Measurements from ENCODE around the gene LRRC47. TPM values are rescaled to one million over a fixed set of nuclear protein-coding genes. Genes with fewer than 3 reads are reported as not detected.
A peak's percentile ranks its signal among the peaks of the same experiment; 100 is the strongest.

The LRRC47 gene
- total and polyA plus RNA-seq, 2 of the 8 experiments (the other 6 are each of a cell fraction or from before 2014, with no cell fraction given) = 38.3 to 82.4 TPM

DNA sequence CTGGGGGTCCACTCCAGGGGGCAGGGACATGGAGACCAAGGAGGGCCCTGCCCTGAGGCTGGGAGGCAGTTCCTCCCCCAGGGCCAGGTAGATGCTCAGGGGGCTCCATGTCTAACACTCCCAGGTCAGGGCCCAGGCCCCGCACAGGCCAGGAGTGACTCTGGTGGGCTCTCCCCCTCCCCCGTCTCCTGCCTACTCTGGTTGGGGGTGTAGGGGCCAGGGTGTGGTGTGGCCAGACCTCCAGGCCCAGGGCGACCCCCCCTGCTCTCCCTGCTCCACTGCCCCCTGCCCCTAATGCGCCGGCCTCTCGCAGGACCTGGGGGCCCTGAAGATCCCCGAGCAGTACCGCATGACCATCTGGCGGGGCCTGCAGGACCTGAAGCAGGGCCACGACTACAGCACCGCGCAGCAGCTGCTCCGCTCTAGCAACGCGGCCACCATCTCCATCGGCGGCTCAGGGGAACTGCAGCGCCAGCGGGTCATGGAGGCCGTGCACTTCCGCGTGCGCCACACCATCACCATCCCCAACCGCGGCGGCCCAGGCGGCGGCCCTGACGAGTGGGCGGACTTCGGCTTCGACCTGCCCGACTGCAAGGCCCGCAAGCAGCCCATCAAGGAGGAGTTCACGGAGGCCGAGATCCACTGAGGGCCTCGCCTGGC, 63.7 kb downstream of the LRRC47 start (continued):
- peak in 1 of 2 experiments; percentile 1; a peak in 1 of 4 replicates for TF ChIP-seq RAD21 (IDR thresholded peaks at IDR 0.05 in 1 of 2, conservative IDR thresholded peaks at IDR 0.05 in 1 of 2; ENCODE audit: low read depth in 2 of 2, low read length in 2 of 2)
- no peak for TF ChIP-seq BACH1 (IDR thresholded peaks at IDR 0.05; ENCODE audit: low read length)
- no peak for TF ChIP-seq TAF7 (optimal IDR thresholded peaks at IDR 0.05; ENCODE audit: borderline replicate concordance, low read depth, low read length)
- TF ChIP-seq TBP (IDR thresholded peaks at IDR 0.05; ENCODE audit: low read depth, low read length) = 0 out of 2 replicates have a peak, but pooled peaks have one; percentile 23
- TF ChIP-seq, protein P1, sequence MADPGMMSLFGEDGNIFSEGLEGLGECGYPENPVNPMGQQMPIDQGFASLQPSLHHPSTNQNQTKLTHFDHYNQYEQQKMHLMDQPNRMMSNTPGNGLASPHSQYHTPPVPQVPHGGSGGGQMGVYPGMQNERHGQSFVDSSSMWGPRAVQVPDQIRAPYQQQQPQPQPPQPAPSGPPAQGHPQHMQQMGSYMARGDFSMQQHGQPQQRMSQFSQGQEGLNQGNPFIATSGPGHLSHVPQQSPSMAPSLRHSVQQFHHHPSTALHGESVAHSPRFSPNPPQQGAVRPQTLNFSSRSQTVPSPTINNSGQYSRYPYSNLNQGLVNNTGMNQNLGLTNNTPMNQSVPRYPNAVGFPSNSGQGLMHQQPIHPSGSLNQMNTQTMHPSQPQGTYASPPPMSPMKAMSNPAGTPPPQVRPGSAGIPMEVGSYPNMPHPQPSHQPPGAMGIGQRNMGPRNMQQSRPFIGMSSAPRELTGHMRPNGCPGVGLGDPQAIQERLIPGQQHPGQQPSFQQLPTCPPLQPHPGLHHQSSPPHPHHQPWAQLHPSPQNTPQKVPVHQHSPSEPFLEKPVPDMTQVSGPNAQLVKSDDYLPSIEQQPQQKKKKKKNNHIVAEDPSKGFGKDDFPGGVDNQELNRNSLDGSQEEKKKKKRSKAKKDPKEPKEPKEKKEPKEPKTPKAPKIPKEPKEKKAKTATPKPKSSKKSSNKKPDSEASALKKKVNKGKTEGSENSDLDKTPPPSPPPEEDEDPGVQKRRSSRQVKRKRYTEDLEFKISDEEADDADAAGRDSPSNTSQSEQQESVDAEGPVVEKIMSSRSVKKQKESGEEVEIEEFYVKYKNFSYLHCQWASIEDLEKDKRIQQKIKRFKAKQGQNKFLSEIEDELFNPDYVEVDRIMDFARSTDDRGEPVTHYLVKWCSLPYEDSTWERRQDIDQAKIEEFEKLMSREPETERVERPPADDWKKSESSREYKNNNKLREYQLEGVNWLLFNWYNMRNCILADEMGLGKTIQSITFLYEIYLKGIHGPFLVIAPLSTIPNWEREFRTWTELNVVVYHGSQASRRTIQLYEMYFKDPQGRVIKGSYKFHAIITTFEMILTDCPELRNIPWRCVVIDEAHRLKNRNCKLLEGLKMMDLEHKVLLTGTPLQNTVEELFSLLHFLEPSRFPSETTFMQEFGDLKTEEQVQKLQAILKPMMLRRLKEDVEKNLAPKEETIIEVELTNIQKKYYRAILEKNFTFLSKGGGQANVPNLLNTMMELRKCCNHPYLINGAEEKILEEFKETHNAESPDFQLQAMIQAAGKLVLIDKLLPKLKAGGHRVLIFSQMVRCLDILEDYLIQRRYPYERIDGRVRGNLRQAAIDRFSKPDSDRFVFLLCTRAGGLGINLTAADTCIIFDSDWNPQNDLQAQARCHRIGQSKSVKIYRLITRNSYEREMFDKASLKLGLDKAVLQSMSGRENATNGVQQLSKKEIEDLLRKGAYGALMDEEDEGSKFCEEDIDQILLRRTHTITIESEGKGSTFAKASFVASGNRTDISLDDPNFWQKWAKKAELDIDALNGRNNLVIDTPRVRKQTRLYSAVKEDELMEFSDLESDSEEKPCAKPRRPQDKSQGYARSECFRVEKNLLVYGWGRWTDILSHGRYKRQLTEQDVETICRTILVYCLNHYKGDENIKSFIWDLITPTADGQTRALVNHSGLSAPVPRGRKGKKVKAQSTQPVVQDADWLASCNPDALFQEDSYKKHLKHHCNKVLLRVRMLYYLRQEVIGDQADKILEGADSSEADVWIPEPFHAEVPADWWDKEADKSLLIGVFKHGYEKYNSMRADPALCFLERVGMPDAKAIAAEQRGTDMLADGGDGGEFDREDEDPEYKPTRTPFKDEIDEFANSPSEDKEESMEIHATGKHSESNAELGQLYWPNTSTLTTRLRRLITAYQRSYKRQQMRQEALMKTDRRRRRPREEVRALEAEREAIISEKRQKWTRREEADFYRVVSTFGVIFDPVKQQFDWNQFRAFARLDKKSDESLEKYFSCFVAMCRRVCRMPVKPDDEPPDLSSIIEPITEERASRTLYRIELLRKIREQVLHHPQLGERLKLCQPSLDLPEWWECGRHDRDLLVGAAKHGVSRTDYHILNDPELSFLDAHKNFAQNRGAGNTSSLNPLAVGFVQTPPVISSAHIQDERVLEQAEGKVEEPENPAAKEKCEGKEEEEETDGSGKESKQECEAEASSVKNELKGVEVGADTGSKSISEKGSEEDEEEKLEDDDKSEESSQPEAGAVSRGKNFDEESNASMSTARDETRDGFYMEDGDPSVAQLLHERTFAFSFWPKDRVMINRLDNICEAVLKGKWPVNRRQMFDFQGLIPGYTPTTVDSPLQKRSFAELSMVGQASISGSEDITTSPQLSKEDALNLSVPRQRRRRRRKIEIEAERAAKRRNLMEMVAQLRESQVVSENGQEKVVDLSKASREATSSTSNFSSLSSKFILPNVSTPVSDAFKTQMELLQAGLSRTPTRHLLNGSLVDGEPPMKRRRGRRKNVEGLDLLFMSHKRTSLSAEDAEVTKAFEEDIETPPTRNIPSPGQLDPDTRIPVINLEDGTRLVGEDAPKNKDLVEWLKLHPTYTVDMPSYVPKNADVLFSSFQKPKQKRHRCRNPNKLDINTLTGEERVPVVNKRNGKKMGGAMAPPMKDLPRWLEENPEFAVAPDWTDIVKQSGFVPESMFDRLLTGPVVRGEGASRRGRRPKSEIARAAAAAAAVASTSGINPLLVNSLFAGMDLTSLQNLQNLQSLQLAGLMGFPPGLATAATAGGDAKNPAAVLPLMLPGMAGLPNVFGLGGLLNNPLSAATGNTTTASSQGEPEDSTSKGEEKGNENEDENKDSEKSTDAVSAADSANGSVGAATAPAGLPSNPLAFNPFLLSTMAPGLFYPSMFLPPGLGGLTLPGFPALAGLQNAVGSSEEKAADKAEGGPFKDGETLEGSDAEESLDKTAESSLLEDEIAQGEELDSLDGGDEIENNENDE (IDR thresholded peaks at IDR 0.05; ENCODE audit: insufficient replicate concordance, low read length) = no peak

All from H1 (cell line).